HAP-1 (cell line): ENCODE measurements around the gene TSPAN7.

Experiments used
- DNase-seq, 2 experiments: peaks; one replicate each; pipeline ENCODE4 v3.0.0-alpha.2; 2016 to 2020; ENCODE audit warnings: low spot score in 2 of 2
- H3K27me3 ChIP-seq: fragments of 250-450 bp; sonication (Bioruptor Pico); 2 replicates; pipeline ENCODE4 v1.5.1; 2020; ENCODE audit warnings: low read depth, mild to moderate bottlenecking, moderate library complexity
- H3K36me3 ChIP-seq: fragments of 250-450 bp; sonication (Bioruptor Pico); replicated peaks from 2 replicates; pipeline ENCODE4 v1.5.1; 2020; ENCODE audit warnings: mild to moderate bottlenecking
- H3K4me1 ChIP-seq: fragments of 250-450 bp; sonication (Bioruptor Pico); 2 replicates; pipeline ENCODE4 v1.5.1; 2020; ENCODE audit warnings: mild to moderate bottlenecking
- H3K4me3 ChIP-seq: fragments of 250-450 bp; sonication (Bioruptor Pico); 2 replicates; pipeline ENCODE4 v1.5.1; 2020; ENCODE audit warnings: mild to moderate bottlenecking, moderate library complexity
- H3K9me3 ChIP-seq: fragments of 250-450 bp; sonication (Bioruptor Pico); 2 replicates; pipeline ENCODE4 v1.5.1; 2020; ENCODE audit warnings: mild to moderate bottlenecking, moderate library complexity
- in situ Hi-C: fragments of 300-500 bp; cut with MboI; formaldehyde crosslinking; loops from 3 replicates; pipeline ENCODE4 v1.14.3; 2020; ENCODE audit warnings: low sequenced_read_pairs, inconsistent platforms, mixed read lengths

The TSPAN7 gene

DNA sequence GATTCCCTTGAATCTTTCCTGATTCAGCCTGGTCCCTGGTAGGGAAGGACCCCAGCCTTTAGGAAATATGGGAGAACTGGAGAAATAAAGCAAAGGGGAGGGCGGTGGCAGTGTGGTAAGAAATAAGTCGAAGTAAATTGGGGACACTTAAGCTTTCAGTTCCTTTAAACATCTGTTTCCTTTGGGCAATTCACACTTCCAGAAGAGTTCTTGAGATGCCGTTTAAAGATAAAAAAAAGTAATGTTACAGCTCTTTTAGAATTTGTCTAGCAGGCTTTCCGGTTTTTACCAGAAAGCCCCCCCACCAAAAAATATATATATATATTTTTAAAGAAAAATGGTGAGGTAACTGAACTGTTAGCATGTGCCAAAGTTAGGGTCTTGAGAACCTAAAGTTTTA lies 46.6 kb downstream of the TSPAN7 start:
- DNase-seq, result no peak
- Histone ChIP-seq H3K27me3 (peaks cover 8% of the 10 kb centered on the region; the same call in 1 of the 2 replicates), H3K4me3 (no peak overlapping the region), H3K36me3 (no peaks in the 10 kb centered on the region), H3K9me3 (no peaks in the 10 kb centered on the region), H3K4me1 (no peaks in the 10 kb centered on the region)
- in situ Hi-C loops, result no loop called here

GRCh38 chrX:38610849-38611248 lies 49.5 kb downstream of the TSPAN7 start:
- peaks cover 8% of the 10 kb centered on the region; the same call in 1 of the 2 replicates for H3K27me3 ChIP-seq
- H3K36me3 ChIP-seq, result no peaks in the 10 kb centered on the region
- DNase-seq, result no peak
- H3K9me3 ChIP-seq, result no peaks in the 10 kb centered on the region
- in situ Hi-C loops, result no loop called here
- H3K4me3 ChIP-seq, result no peak overlapping the region
- H3K4me1 ChIP-seq, result no peaks in the 10 kb centered on the region

- H3K36me3 ChIP-seq, result no peaks in the 10 kb centered on the region
- peaks cover 8% of the 10 kb centered on the region; the same call in 1 of the 2 replicates for H3K27me3 ChIP-seq
- no peaks in the 10 kb centered on the region for H3K4me1 ChIP-seq
- in situ Hi-C loops, result no loop called here
- no peak for DNase-seq
- H3K9me3 ChIP-seq, result no peaks in the 10 kb centered on the region
- no peak overlapping the region for H3K4me3 ChIP-seq
These were observed 50.9 kb downstream of the TSPAN7 start for GRCh38 chrX:38612281-38612680.

DNA sequence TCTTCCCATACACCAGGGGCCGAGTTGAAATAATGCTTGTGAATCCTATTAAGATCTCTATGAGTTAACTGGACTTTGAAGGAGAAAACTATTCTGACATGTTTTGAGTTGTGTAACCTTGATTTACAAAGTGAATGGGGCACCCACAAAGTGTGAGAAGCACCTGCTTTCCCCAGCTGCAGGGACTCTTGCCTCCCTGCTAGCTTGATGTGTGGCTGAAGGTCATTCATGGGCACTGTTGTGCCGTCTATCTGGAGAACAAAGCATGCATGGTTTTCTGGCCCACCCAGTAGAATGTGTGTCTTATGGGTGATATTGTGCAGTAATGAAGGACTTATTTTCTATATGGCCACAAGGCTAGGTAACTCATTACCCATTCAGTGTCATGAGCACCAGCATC lies 53.1 kb downstream of the TSPAN7 start:
- in situ Hi-C loops, result no loop called here

GRCh38 chrX:38616904-38617303 lies 55.6 kb downstream of the TSPAN7 start:
- Histone ChIP-seq H3K36me3 (no peaks in the 10 kb centered on the region), H3K4me3 (no peak overlapping the region), H3K9me3 (no peaks in the 10 kb centered on the region), H3K4me1 (no peaks in the 10 kb centered on the region), H3K27me3 (0 out of 2 replicates have a peak, but pooled peaks cover 2% of the 10 kb centered on the region)
- in situ Hi-C loops, result no loop called here
- no peak for DNase-seq

More for the DNA sequence above, 53.1 kb downstream of the TSPAN7 start:
- H3K27me3 ChIP-seq, result no peaks in the 10 kb centered on the region
- H3K36me3 ChIP-seq, result no peaks in the 10 kb centered on the region
- H3K4me1 ChIP-seq, result no peaks in the 10 kb centered on the region
- no peak for DNase-seq
- H3K4me3 ChIP-seq, result no peak overlapping the region
- H3K9me3 ChIP-seq, result no peaks in the 10 kb centered on the region

DNA sequence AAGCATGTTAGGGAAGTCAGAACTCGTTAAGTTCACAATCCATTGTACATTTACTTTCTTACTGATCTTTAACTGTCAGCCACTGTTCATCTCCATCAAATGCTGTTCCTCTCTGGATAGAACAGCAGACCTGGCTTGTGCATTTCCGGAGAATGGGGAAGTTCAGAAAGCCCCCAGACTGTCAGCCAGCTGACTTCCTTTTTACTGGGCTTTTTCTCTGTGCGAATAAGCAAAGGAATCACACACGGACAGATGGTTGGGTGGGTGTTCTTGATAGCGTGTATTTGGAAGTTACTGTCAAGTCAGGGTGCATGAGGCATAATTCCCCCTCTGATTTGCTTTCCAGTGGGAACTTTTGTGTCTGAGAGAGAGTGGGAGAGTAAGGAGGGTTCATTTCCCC lies 56.8 kb downstream of the TSPAN7 start:
- Histone ChIP-seq H3K9me3 (no peaks in the 10 kb centered on the region), H3K4me1 (no peaks in the 10 kb centered on the region), H3K36me3 (no peaks in the 10 kb centered on the region), H3K4me3 (no peak overlapping the region), H3K27me3 (0 out of 2 replicates have a peak, but pooled peaks cover 2% of the 10 kb centered on the region)
- DNase-seq, result no peak
- in situ Hi-C loops, result no loop called here

DNA sequence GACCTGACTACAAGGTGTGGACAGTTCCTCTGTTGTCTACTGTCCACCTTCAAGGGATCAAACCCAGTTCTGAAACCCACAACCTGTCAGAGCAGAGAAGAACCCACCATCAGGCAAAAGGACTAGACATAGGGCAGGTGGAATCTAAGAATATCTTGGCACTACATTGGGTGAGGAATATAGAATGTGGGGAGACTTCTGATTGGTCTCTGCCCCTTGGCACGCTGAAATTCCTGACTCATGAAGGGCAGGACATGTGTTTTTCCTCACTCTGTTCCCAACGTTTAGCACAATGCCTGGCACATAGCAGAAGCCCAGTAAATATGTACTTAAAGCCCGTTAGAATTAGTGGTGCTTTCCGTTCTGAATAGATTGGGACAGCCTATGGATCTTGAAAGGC lies 59.3 kb downstream of the TSPAN7 start:
- in situ Hi-C loops, result no loop called here
- no peak for DNase-seq
- H3K9me3 ChIP-seq, result no peaks in the 10 kb centered on the region
- no peaks in the 10 kb centered on the region for H3K36me3 ChIP-seq
- H3K4me1 ChIP-seq, result no peaks in the 10 kb centered on the region
- H3K27me3 ChIP-seq, result 0 out of 2 replicates have a peak, but pooled peaks cover 2% of the 10 kb centered on the region
- no peak overlapping the region for H3K4me3 ChIP-seq

- no peaks in the 10 kb centered on the region for H3K36me3 ChIP-seq
- H3K9me3 ChIP-seq, result no peaks in the 10 kb centered on the region
- no peaks in the 10 kb centered on the region for H3K4me1 ChIP-seq
- in situ Hi-C loops, result no loop called here
- DNase-seq, result no peak
- H3K27me3 ChIP-seq, result 0 out of 2 replicates have a peak, but pooled peaks cover 2% of the 10 kb centered on the region
- no peak overlapping the region for H3K4me3 ChIP-seq
These were observed 65.0 kb downstream of the TSPAN7 start for GRCh38 chrX:38626296-38626695.

DNA sequence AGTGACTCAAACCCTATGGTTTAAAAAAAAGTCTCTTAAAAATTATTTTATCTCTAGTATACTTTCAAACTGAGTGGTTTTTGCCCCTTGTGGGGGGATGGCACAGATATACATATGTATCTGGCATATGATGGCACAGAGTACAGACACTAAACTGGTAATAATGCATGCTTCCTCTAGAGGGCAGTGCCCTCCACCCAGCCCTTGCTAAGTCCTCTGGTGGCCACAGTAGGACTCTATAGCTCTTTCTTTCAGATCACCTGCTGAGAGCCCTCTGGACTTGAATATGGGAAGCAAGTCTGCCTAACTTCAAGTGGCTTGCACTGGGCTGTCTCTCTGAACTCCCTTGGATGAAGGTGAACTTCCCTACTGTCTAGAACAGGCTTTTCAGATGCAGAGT lies 66.3 kb downstream of the TSPAN7 start:
- Histone ChIP-seq H3K27me3 (0 out of 2 replicates have a peak, but pooled peaks cover 4% of the 10 kb centered on the region), H3K4me1 (no peaks in the 10 kb centered on the region), H3K9me3 (no peaks in the 10 kb centered on the region), H3K36me3 (no peaks in the 10 kb centered on the region), H3K4me3 (no peak overlapping the region)
- DNase-seq, result peak; percentile 29 to 36
- in situ Hi-C loops, result no loop called here

GRCh38 chrX:38628587-38628986 lies 67.2 kb downstream of the TSPAN7 start:
- in situ Hi-C loops, result no loop called here
- Histone ChIP-seq H3K4me3 (no peak overlapping the region), H3K27me3 (0 out of 2 replicates have a peak, but pooled peaks cover 4% of the 10 kb centered on the region), H3K9me3 (no peaks in the 10 kb centered on the region), H3K4me1 (no peaks in the 10 kb centered on the region), H3K36me3 (no peaks in the 10 kb centered on the region)
- no peak for DNase-seq

DNA sequence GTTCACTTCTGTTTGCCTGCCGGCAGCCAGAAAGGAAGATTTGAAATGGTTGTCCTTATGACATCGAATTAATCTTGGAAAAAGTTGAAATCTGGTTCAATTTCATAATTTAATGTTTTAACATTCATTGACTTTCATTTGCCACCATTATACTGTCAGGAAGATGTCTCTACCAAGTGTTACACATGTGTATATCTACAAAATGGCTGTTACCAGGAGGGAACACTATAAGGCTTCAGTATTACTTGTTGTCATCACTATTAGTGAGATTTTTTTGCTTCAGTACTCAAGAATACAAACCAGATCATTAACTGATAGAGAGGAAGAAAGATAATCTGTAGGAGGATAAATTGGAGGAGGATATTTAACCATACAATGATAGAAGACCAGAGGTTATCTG lies 71.2 kb downstream of the TSPAN7 start:
- Histone ChIP-seq H3K27me3 (0 out of 2 replicates have a peak, but pooled peaks cover 4% of the 10 kb centered on the region), H3K4me3 (no peak overlapping the region), H3K9me3 (no peaks in the 10 kb centered on the region), H3K4me1 (no peaks in the 10 kb centered on the region), H3K36me3 (no peaks in the 10 kb centered on the region)
- in situ Hi-C loops, result no loop called here
- no peak for DNase-seq

DNA sequence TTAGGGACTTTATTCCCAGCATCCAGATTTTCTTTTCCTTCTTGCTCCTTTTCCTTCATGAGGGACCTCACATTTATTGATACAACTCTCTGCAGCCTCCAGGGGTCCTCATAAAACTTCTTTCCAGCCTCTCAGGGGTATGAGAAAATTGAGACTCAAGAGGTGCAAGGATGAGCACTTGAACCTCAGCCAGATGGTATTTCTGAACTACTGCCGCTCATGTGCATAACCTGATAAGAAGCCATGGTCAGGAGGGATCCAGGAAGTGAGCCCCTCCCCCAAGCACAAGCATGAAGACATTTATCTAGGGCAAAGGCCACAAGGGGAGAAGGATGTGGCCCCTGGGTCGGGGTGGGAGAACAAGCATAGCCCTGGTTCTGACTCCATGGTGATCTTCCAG lies 73.3 kb downstream of the TSPAN7 start:
- no peaks in the 10 kb centered on the region for H3K36me3 ChIP-seq
- no peak overlapping the region for H3K4me3 ChIP-seq
- H3K4me1 ChIP-seq, result no peaks in the 10 kb centered on the region
- DNase-seq, result no peak
- 0 out of 2 replicates have a peak, but pooled peaks cover 4% of the 10 kb centered on the region for H3K27me3 ChIP-seq
- in situ Hi-C loops, result no loop called here
- H3K9me3 ChIP-seq, result no peaks in the 10 kb centered on the region

GRCh38 chrX:38636949-38637819 lies 75.8 kb downstream of the TSPAN7 start:
- H3K4me1 ChIP-seq, result no peaks in the 10 kb centered on the region
- no peak for DNase-seq
- in situ Hi-C loops, result no loop called here

GRCh38 chrX:38638952-38639529 lies 77.7 kb downstream of the TSPAN7 start:
- no peaks in the 10 kb centered on the region for H3K9me3 ChIP-seq
- no peaks in the 10 kb centered on the region for H3K4me1 ChIP-seq
- in situ Hi-C loops, result no loop called here
- H3K27me3 ChIP-seq, result no peaks in the 10 kb centered on the region
- no peaks in the 10 kb centered on the region for H3K36me3 ChIP-seq
- no peak overlapping the region for H3K4me3 ChIP-seq
- DNase-seq, result no peak

More at GRCh38 chrX:38636949-38637819, 75.8 kb downstream of the TSPAN7 start:
- Histone ChIP-seq H3K9me3 (no peaks in the 10 kb centered on the region), H3K36me3 (no peaks in the 10 kb centered on the region), H3K4me3 (no peak overlapping the region), H3K27me3 (no peaks in the 10 kb centered on the region)
